Astrocyte (in vitro differentiated cells and primary cell): ENCODE measurements around the gene CELF4.

Source experiments
- CTCF ChIP-seq: IDR thresholded peaks from 2 replicates; pipeline ENCODE4 v1.5.1; 2011; ENCODE audit warnings: low read depth, mild to moderate bottlenecking, inconsistent platforms, low read length, moderate library complexity; ENCODE audit not compliant: insufficient read depth
- EZH2 ChIP-seq: IDR thresholded peaks from 2 replicates; pipeline ENCODE4 v1.6.1; 2012; ENCODE audit warnings: mild to moderate bottlenecking, low read length, inconsistent platforms; ENCODE audit not compliant: insufficient read depth

- TF ChIP-seq CTCF = no peak
- TF ChIP-seq EZH2 = no peak
Observed at GRCh38 chr18:37327063-37327577, 238.5 kb downstream of the CELF4 start.
